Keratinocyte (primary cell): ENCODE results near the gene CORO1C. TPM values are rescaled to one million over a fixed set of nuclear protein-coding genes. Genes with fewer than 3 reads are reported as not detected.
"Not testable (repeated sequence)": the region's sequence is repeated elsewhere in the genome, so short reads cannot be mapped to it uniquely, and the experiment has no call there.

ENCODE experiments used
- DNase-seq: peaks from one replicate; pipeline ENCODE4 v3.0.0-alpha.2; 2011; ENCODE audit warnings: low read depth, missing footprints, low spot score
- FAIRE-seq: peaks from 2 replicates; lab custom pipeline; 2011; peaks lifted over from hg19 to GRCh38; lab: Jason Lieb, UNC
- H2AFZ ChIP-seq: 2 replicates; pipeline ENCODE4 v1.6.0; 2012; ENCODE audit warnings: low read length, control low read depth, inconsistent platforms; ENCODE audit not compliant: control insufficient read depth
- H3K27ac ChIP-seq: 2 replicates; pipeline ENCODE4 v1.5.1; 2011; ENCODE audit warnings: low read length; ENCODE audit not compliant: control insufficient read depth, insufficient read depth
- H3K27me3 ChIP-seq: 3 replicates; pipeline ENCODE4 v1.6.0; 2011; ENCODE audit warnings: low read length; ENCODE audit not compliant: control insufficient read depth, insufficient read depth; ENCODE audit errors: extremely low read depth
- H3K36me3 ChIP-seq, 2 experiments: 2 replicates in 1 of 2; 3 replicates in 1 of 2; pipeline ENCODE4 v1.5.1; 2011; ENCODE audit warnings: low read length in 2 of 2, mild to moderate bottlenecking in 1 of 2; ENCODE audit not compliant: control insufficient read depth in 2 of 2, insufficient read depth in 2 of 2; ENCODE audit errors: extremely low read depth in 1 of 2
- H3K4me1 ChIP-seq: 3 replicates; pipeline ENCODE4 v1.5.1; 2011; ENCODE audit warnings: low read length; ENCODE audit not compliant: control insufficient read depth, insufficient read depth; ENCODE audit errors: extremely low read depth
- H3K4me2 ChIP-seq: 3 replicates; pipeline ENCODE4 v1.6.0; 2011; ENCODE audit warnings: low read depth, low read length; ENCODE audit not compliant: control insufficient read depth, insufficient read depth; ENCODE audit errors: extremely low read depth
- H3K4me3 ChIP-seq, 3 experiments: fragments of 200-600 bp in 1 of 3; sonication (generic) in 1 of 3; 2 replicates in 2 of 3; 3 replicates in 1 of 3; pipeline ENCODE4 v1.5.1; 2011 to 2016; ENCODE audit warnings: low read length in 3 of 3, mild to moderate bottlenecking in 3 of 3, control low read depth in 2 of 3, inconsistent platforms in 1 of 3, low read depth in 1 of 3, mixed read lengths in 1 of 3, mixed run types in 1 of 3, moderate library complexity in 1 of 3; ENCODE audit not compliant: control insufficient read depth in 2 of 3, insufficient read depth in 2 of 3; ENCODE audit errors: extremely low read depth in 1 of 3
- H3K79me2 ChIP-seq: 2 replicates; pipeline ENCODE4 v1.6.0; 2012; ENCODE audit warnings: low read length; ENCODE audit not compliant: control insufficient read depth, insufficient read depth
- H3K9ac ChIP-seq: 3 replicates; pipeline ENCODE4 v1.6.0; 2011; ENCODE audit warnings: low read length; ENCODE audit not compliant: control insufficient read depth, insufficient read depth; ENCODE audit errors: extremely low read depth
- H3K9me1 ChIP-seq: 3 replicates; pipeline ENCODE4 v1.6.0; 2011; ENCODE audit warnings: low read length; ENCODE audit not compliant: control insufficient read depth, insufficient read depth; ENCODE audit errors: extremely low read depth
- H3K9me3 ChIP-seq: 2 replicates; pipeline ENCODE4 v1.5.1; 2012; ENCODE audit warnings: low read depth, low read length; ENCODE audit not compliant: control insufficient read depth
- H4K20me1 ChIP-seq: 3 replicates; pipeline ENCODE4 v1.6.0; 2011; ENCODE audit warnings: low read length; ENCODE audit not compliant: control insufficient read depth, insufficient read depth; ENCODE audit errors: extremely low read depth
- CTCF ChIP-seq, 3 experiments: IDR thresholded peaks in 1 of 3; conservative IDR thresholded peaks in 1 of 3; optimal IDR thresholded peaks in 1 of 3; 2 replicates in 2 of 3; 3 replicates in 1 of 3; pipeline versions ENCODE3 to v1.5.1; 2011; ENCODE audit warnings: low read length in 3 of 3, mild to moderate bottlenecking in 3 of 3, moderate library complexity in 2 of 3, control low read depth in 1 of 3, inconsistent platforms in 1 of 3; ENCODE audit not compliant: insufficient read depth in 2 of 3; ENCODE audit errors: extremely low read depth in 1 of 3
- EZH2 ChIP-seq: IDR thresholded peaks from one replicate; pipeline ENCODE4 v1.6.1; 2012; ENCODE audit warnings: inconsistent platforms, mild to moderate bottlenecking, low read length, moderate library complexity
- dilution Hi-C: fragments of 300-500 bp; cut with MboI; formaldehyde crosslinking; loops from one replicate; pipeline ENCODE4 v1.7.0; 2020; ENCODE audit warnings: low sequenced_read_pairs; ENCODE audit not compliant: extremely low pct_ligation_motif_present
- polyA plus RNA-seq, 5 experiments: library from polyadenylated mRNA; depleted of rRNA in 3 of 5; stranded (reverse) in 3 of 5; stranded (forward) in 1 of 5; unstranded in 1 of 5; fragments of >200 nt; gene quantifications; 1 replicate in 1 of 5; 2 replicates in 3 of 5; 3 replicates in 1 of 5; pipeline versions ENCODE4 v1.2.1 to v1.2.3, GENCODE V29; 2011 to 2012; ENCODE audit warnings: missing spikeins in 2 of 5, low read depth in 1 of 5, low replicate concordance in 1 of 5

CORO1C gene
- polyA plus RNA-seq, 1 donor (not counting 4 experiments of a cell fraction or from before 2014, with no cell fraction given): 283 TPM

DNA sequence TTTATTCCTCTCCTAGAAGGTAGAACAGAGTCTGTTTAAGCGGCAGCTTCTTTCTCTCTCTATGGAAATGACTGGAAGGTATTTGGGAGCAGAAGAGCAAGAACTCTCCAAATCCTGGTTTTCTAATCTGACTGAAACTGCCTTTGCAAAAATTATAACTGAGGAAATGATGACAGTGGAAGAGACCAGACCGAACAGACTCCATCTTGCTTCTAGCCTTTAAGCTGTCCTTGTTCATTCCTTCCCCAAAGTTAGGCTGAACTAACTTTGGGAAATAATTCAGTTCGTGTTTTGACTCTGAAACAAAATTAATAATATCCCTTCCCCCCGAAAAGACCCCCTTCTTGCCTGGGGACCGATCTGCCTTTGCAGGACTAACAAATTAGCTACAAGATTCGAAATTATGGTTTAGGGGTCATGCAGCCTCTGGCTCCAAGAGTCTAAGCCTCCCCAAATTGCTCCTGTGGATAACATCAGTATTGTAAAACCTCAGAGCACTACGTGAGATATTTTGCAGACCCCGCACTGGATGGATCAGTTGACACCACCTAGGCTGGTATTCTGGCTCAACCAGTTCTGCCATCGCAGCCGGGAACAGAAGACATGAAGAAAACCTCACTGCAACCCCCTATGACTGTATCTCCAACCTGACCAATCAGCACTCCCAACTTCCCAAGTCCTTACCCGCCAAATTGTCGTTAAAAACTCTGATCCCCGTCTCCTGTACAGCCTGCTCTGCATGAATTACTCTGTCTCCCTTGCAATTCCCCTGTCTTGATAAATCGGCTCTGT is 111.8 kb downstream of the CORO1C start:
- Histone ChIP-seq H4K20me1 (no peaks in the 10 kb centered on the region), H3K27ac (no peak overlapping the region), H2AFZ (no peak overlapping the region), H3K4me3 (no peak overlapping the region), H3K79me2 (no peaks in the 10 kb centered on the region), H3K9me3 (peaks cover 2% of the 10 kb centered on the region), H3K9ac (no peak overlapping the region), H3K4me2 (no peak overlapping the region), H3K9me1 (no peaks in the 10 kb centered on the region), H3K4me1 (peaks cover 2% of the 10 kb centered on the region), H3K36me3 (no peaks in the 10 kb centered on the region), H3K27me3 (peaks cover 6% of the 10 kb centered on the region)
- dilution Hi-C loops: no loop called here
- TF ChIP-seq EZH2 (no peak), CTCF (optimal IDR thresholded peaks at IDR 0.05 in 1 of 3, IDR thresholded peaks at IDR 0.05 in 1 of 3, conservative IDR thresholded peaks at IDR 0.05 in 1 of 3; ENCODE audit: extremely low read depth in 1 of 3, insufficient read depth in 2 of 3, low read length in 3 of 3) (no peak)
- DNase-seq (no peak), FAIRE-seq (no peak)

DNA sequence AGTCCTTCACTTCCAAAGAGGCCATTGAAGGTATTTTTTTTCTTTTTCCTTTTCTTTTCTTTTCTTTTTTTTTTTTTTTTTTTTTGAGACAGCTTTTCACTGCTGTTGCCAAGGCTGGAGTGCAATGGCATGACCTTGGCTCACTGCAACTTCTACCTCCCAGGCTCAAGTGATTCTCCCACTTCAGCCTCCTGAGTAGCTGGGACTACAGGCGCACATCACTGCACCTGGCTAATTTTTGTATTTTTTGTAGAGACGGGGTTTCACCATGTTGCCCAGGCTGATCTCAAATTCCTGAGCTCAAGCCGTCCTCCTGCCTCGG is 112.4 kb downstream of the CORO1C start:
- H3K9me3 ChIP-seq, DNase-seq, H3K27me3 ChIP-seq, H3K79me2 ChIP-seq, H3K27ac ChIP-seq, H3K4me1 ChIP-seq, H4K20me1 ChIP-seq, dilution Hi-C loops, H2AFZ ChIP-seq, H3K4me2 ChIP-seq, FAIRE-seq, H3K36me3 ChIP-seq, H3K4me3 ChIP-seq, H3K9ac ChIP-seq, H3K9me1 ChIP-seq: not testable (repeated sequence)
